GM21447 (cell line): ENCODE results near the gene ZGPAT.
"Not testable (repeated sequence)": the region's sequence is repeated elsewhere in the genome, so short reads cannot be mapped to it uniquely, and the experiment has no call there.

ENCODE experiments used
- ATAC-seq: cut with Tn5 transposase; IDR thresholded peaks from one replicate; pipeline ENCODE4 v1.9.1; 2021; ENCODE audit not compliant: unreplicated experiment

ZGPAT gene

DNA sequence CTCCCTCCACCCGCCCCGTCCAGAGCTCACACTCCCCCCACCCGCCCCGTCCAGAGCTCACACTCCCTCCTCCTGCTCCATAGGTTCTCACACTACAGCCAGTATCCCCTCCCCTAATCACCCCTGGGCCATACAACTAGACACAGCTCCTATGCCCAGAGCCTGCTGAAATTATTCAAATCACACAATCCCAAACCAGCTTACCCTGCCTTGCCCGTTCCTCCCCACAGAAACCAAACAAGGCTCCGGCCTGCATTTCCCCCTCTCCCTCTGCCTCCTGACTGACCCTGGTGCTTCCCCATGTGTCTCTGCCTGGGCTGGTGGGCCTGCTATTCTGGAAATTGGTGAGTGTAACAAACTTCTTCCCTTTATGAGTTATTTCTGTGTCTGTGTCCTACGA is 50.3 kb downstream of the ZGPAT start:
- ATAC-seq: no peak

DNA sequence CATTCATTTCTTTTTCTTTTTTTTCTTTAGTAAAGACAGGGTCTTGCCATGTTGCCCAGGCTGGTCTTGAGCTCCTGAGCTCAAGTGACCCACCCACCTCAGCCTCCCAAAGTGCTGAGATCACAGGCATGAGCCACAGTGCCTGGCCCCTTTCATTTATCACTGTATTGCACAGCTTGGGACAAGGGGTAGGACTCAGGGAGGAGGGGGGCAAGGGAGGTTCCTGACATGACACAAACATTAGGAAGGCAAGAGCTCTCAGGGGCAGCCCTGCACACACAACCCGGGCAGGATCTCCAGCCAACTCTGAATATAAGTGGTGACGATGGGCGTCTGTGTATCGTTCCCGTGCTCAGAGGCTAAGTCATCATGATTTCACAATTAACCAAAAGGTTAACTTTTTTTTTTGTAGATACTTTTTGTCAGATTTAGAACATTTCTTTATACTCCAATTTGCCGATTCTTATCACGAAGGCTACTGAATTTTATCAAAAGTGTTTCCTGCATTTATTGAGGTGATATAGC is 51.6 kb downstream of the ZGPAT start:
- no peak for ATAC-seq

DNA sequence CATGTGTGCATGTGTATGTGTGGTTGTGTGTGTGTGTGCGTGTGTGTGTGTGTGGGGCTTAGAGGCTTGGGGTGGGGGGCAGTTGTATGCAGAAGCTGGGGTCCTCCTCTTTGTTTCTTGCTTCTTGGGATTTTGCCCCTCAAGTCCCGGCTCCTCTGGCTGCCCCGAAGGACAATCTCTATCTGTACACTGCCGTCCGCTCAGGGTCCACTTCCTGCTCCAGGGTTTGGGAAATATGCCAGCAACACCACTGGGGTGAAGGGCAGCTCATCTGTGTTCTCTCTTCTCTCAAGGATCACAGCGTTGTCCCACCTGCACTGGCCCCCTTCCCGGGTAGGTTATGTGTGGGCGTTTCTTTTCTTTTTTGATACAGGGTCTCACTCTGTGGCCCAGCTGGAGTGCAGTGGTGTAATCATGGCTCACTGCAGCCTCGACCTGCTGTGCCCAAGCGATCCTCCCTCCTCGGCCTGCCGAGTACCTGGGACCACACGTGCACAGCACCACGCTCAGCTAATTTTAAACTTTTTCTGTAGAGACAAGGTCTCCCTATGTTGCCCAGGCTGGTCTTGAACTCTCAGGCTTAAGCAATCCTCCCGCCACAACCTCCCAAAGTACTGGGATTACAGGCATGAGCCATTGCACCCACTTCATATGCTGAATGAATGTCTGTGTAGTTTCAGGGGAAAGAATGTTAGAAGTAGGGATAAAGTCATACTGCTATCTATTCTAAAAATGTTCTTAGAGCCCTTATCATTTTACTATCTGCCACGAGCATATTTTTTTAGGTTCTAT is 57.4 kb downstream of the ZGPAT start:
- ATAC-seq: no peak

- no peak for ATAC-seq
These were observed 58.1 kb downstream of the ZGPAT start for GRCh38 chr20:63765902-63766301.

DNA sequence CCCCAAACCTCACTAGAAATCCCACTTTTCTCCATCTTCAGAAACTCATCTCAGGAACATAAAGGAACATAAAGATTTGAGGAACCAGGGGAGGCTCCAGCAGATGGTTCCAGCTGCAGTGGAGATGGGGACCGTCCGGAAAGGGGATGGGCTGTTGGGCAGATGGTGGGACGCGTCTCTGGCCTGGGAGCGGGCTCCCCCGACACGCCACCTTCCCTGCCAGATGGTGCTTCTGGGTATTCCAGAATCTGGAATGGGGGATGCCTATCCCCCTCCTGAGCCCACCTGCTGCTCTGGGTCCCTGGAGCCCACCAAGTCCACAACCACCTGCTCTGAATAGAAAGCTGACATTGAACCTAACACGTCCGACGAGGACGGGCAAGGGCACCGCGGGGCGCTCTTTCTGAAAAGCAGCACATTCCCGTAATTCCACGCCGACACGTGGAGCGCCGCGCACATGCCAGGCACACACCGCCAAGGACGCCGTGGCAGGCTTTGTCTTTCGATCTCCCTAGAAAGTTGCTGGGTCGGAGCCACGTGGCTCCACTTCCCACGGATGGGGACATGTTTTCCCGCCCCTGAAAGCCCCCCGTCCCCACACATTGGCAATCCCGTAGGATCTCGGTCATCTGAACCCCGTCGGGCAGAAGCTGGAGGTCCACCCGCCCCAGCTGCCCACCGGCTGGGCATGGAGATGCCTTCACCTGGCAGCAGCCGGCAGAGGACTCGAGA is 59.0 kb downstream of the ZGPAT start:
- ATAC-seq: no peak

- no peak for ATAC-seq
These were observed 59.6 kb downstream of the ZGPAT start for GRCh38 chr20:63767456-63767855.

GRCh38 chr20:63767886-63768285 is 60.0 kb downstream of the ZGPAT start:
- no peak for ATAC-seq

- ATAC-seq: no peak
These were observed 61.0 kb downstream of the ZGPAT start for GRCh38 chr20:63768591-63769515.

DNA sequence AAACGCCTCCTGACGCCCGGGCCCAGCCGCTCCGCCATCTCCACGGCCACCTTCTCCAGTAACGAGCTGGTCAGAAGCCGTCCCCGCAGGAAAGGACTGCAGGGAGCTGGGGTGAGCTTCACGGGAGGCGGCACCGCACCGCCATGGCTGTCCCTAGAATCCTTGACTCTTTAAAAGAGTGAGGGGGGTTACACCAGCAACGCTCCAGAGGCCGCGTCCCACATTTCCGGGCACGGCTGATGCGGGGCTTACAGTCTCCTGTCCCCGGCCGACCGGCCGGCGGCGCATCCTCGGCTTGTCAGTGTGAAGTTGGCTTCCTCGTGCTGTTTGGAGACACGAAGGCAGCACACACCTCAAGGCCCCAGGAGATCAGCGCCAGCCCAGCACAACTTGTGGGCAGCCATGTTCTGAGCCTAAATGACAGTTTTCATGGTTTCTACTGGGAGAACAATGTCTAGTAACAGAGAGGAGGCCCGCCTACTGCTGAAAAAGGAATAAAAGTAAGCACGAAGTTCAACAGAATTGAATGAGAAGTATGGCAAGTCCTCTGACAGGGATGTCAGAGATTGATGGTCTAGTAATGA is 62.1 kb downstream of the ZGPAT start:
- ATAC-seq: no peak

DNA sequence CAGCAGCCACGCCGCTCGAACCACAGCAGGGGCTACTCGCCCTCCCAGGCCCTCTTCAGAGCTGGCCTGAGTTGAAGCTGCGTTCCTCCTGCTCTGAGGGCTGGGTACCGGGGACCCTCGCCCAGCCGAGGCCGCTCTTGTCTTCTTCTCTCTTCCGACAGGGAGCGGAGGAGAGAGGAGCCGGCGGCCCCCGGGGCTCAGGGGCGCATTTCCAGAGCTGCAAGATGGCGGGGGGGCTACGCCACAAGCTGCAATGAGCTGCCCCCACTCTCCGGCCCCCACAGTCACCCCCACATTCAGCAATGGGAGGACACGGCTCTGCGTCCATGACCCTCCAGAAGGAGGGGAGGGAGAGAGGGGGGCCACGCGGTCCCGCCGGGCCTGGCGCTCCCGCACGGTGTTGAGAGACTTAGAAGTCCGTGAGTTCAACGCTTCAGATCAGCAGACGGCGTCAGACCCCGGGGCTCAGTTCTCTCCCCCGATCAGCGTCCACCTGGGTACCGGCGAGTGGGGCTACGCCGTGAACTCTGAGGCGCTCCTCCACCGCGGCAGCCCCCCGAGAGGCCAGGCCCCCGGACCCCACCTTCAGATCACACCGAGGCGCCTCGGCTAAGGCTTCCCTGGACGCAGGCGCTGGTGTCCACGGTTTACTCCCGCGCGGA is 63.3 kb downstream of the ZGPAT start:
- ATAC-seq: no peak

DNA sequence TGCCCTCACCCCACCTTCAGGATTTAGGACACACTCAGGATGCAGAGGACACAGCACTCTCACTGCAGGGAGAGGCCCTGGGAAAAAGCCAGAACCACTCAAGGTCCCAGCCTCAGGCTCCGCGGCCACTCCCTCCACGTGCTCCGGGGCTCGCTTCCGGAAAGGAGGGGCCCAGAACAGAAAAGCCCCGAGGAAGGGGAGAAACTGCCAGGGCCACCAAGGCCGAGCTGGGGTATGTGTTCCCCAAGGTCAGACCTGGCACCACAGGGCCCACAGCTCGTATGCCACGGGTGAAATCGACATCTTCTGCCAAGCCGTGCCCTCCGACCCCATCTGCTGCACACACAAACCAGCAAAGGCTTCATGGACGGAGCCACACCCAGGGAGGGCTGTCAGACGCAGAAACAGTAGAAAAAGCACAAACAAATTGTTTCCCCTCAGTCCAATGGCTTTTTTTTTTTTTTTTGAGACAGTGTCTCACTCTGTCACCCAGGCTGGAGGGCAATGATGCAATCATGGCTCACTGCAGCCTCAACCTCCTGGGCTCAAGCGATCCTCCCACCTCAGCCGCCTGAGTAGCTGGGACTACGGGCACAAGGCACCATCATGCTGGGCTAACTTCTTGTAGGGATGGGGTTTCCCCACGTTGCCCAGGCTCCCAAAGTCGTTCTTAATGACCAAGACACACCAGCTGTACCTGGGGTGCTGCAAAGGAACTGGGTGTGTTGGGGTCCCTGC is 65.1 kb downstream of the ZGPAT start:
- no peak for ATAC-seq

DNA sequence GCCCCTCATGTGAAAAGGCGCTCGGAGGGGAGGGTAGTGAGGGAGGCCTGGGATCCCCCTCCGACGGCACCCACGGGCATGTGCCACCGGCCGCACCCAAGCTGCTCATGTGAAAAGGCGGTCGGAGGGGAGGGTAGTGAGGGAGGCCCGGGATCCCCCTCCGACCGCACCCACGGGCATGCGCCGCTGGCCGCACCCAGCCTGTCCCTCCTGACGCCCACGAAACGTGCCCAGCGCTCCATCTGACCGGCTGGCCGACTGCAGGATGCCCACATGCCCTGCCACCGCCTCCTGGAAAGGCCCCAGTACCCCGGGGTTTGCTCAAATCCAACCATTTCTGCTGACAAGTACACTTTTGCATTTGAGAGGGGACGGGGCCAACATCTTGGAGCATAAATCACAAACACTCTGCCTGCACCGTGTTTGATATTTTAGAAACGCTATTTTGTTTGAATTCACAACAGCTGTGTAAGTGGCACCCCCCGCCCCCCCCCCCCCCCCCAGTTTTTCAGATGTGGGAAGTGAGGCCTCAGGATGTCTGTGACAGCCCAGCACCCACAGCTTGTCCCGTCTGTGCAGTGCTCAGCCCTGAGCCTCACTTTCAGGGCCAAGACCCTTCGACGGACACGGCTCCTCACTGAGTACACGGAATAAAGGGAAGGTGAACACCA is 65.9 kb downstream of the ZGPAT start:
- ATAC-seq: no peak

- no peak for ATAC-seq
These were observed 66.5 kb downstream of the ZGPAT start for GRCh38 chr20:63774306-63774705.

DNA sequence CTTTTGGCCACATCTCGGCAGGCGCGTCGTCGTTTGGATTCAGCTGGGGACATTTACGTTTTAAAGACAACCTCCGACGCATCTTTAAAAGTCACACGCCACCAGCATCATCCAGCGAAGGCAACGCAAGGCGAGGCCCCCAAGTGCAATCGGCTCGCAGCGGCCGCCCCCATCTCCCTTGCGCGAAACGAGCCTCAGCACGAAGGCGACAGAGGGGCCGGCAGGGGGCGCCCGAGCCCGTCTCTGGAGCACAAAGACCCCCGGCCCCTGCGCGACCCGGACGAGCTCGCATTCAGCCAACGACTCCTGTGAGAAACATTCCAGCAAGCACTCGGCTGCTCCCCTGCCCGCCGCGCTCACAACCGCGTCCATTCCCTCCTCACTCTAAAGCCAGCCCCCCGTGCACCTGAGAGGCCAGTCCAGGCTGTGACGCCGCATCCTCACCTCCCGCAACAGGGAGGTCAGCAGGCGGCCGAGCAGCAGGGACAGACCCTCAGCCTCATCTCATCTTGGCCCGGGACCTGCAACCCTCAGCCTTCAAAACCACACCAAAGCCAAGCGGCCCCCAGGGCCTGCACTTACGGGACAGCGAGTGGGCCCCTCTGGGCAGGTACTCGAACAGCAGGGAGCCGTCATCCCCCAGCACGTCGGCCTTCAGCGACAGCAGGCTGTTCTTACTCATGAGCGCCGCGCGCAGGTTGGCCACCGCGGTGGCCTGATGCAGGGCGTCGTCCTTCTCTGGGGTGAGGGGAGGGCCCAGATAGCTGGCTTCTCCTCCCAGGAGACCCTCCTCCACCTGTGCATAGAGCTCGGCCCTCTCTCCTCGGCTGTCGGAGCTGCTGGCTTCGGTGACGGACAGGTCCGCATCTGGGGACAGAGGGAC is 67.5 kb downstream of the ZGPAT start:
- ATAC-seq: no peak

GRCh38 chr20:63776875-63777274 is 69.0 kb downstream of the ZGPAT start:
- ATAC-seq: not testable (repeated sequence)

- no peak for ATAC-seq
These were observed 69.8 kb downstream of the ZGPAT start for GRCh38 chr20:63777614-63778013.

DNA sequence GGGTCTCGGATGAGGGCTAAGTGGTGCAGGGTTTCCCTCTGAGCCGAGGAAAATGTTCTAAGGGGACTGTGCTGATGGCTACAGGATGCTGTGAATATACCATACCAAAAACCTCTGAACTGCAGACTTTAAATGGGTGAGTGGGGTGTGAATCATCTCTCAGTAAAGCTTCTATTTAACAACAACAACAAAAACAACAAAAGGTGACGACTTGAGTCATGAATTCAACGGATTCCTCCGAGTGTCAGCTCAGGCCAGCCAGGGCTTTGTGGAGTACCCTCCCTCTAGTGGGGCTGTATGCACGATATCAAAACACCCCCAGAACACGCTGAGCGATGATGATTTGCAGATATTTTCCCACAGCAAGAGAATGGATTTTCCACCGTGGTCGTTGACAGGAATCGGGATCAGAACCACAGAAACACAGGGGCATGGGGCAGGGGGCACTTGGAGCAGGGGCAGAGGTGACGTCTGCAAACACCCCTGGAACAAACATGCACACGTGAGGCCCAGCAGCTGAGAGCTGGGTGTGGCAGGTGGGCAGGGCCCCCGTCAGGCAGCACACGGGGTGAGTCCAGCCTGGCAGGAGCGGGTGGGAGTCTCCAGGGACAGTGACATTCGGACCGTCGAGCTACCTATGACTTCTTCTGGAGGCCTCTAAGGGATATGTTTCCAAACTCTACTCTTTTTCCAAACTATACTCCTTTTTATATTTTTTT is 70.4 kb downstream of the ZGPAT start:
- no peak for ATAC-seq
